Keratinocyte (primary cell): Measurements from ENCODE around the gene RTN3. TPM values are rescaled to one million over a fixed set of nuclear protein-coding genes. Genes with fewer than 3 reads are reported as not detected.

Source experiments
- DNase-seq: peaks from one replicate; pipeline ENCODE4 v3.0.0-alpha.2; 2011; ENCODE audit warnings: low read depth, missing footprints, low spot score
- FAIRE-seq: peaks from 2 replicates; lab custom pipeline; 2011; peaks lifted over from hg19 to GRCh38; lab: Jason Lieb, UNC
- H2AFZ ChIP-seq: 2 replicates; pipeline ENCODE4 v1.6.0; 2012; ENCODE audit warnings: low read length, control low read depth, inconsistent platforms; ENCODE audit not compliant: control insufficient read depth
- H3K27ac ChIP-seq: 2 replicates; pipeline ENCODE4 v1.5.1; 2011; ENCODE audit warnings: low read length; ENCODE audit not compliant: control insufficient read depth, insufficient read depth
- H3K27me3 ChIP-seq: 3 replicates; pipeline ENCODE4 v1.6.0; 2011; ENCODE audit warnings: low read length; ENCODE audit not compliant: control insufficient read depth, insufficient read depth; ENCODE audit errors: extremely low read depth
- H3K36me3 ChIP-seq, 2 experiments: 2 replicates in 1 of 2; 3 replicates in 1 of 2; pipeline ENCODE4 v1.5.1; 2011; ENCODE audit warnings: low read length in 2 of 2, mild to moderate bottlenecking in 1 of 2; ENCODE audit not compliant: control insufficient read depth in 2 of 2, insufficient read depth in 2 of 2; ENCODE audit errors: extremely low read depth in 1 of 2
- H3K4me1 ChIP-seq: 3 replicates; pipeline ENCODE4 v1.5.1; 2011; ENCODE audit warnings: low read length; ENCODE audit not compliant: control insufficient read depth, insufficient read depth; ENCODE audit errors: extremely low read depth
- H3K4me2 ChIP-seq: 3 replicates; pipeline ENCODE4 v1.6.0; 2011; ENCODE audit warnings: low read depth, low read length; ENCODE audit not compliant: control insufficient read depth, insufficient read depth; ENCODE audit errors: extremely low read depth
- H3K4me3 ChIP-seq, 3 experiments: fragments of 200-600 bp in 1 of 3; sonication (generic) in 1 of 3; 2 replicates in 2 of 3; 3 replicates in 1 of 3; pipeline ENCODE4 v1.5.1; 2011 to 2016; ENCODE audit warnings: low read length in 3 of 3, mild to moderate bottlenecking in 3 of 3, control low read depth in 2 of 3, inconsistent platforms in 1 of 3, low read depth in 1 of 3, mixed read lengths in 1 of 3, mixed run types in 1 of 3, moderate library complexity in 1 of 3; ENCODE audit not compliant: control insufficient read depth in 2 of 3, insufficient read depth in 2 of 3; ENCODE audit errors: extremely low read depth in 1 of 3
- H3K79me2 ChIP-seq: 2 replicates; pipeline ENCODE4 v1.6.0; 2012; ENCODE audit warnings: low read length; ENCODE audit not compliant: control insufficient read depth, insufficient read depth
- H3K9ac ChIP-seq: 3 replicates; pipeline ENCODE4 v1.6.0; 2011; ENCODE audit warnings: low read length; ENCODE audit not compliant: control insufficient read depth, insufficient read depth; ENCODE audit errors: extremely low read depth
- H3K9me1 ChIP-seq: 3 replicates; pipeline ENCODE4 v1.6.0; 2011; ENCODE audit warnings: low read length; ENCODE audit not compliant: control insufficient read depth, insufficient read depth; ENCODE audit errors: extremely low read depth
- H3K9me3 ChIP-seq: 2 replicates; pipeline ENCODE4 v1.5.1; 2012; ENCODE audit warnings: low read depth, low read length; ENCODE audit not compliant: control insufficient read depth
- H4K20me1 ChIP-seq: 3 replicates; pipeline ENCODE4 v1.6.0; 2011; ENCODE audit warnings: low read length; ENCODE audit not compliant: control insufficient read depth, insufficient read depth; ENCODE audit errors: extremely low read depth
- EZH2 ChIP-seq: IDR thresholded peaks from one replicate; pipeline ENCODE4 v1.6.1; 2012; ENCODE audit warnings: inconsistent platforms, mild to moderate bottlenecking, low read length, moderate library complexity
- dilution Hi-C: fragments of 300-500 bp; cut with MboI; formaldehyde crosslinking; loops from one replicate; pipeline ENCODE4 v1.7.0; 2020; ENCODE audit warnings: low sequenced_read_pairs; ENCODE audit not compliant: extremely low pct_ligation_motif_present
- polyA plus RNA-seq, 5 experiments: library from polyadenylated mRNA; depleted of rRNA in 3 of 5; stranded (reverse) in 3 of 5; stranded (forward) in 1 of 5; unstranded in 1 of 5; fragments of >200 nt; gene quantifications; 1 replicate in 1 of 5; 2 replicates in 3 of 5; 3 replicates in 1 of 5; pipeline versions ENCODE4 v1.2.1 to v1.2.3, GENCODE V29; 2011 to 2012; ENCODE audit warnings: missing spikeins in 2 of 5, low read depth in 1 of 5, low replicate concordance in 1 of 5
- TF ChIP-seq, protein P1 (sequence below), 3 experiments: IDR thresholded peaks in 1 of 3; conservative IDR thresholded peaks in 1 of 3; optimal IDR thresholded peaks in 1 of 3; 2 replicates in 2 of 3; 3 replicates in 1 of 3; pipeline versions ENCODE3 to v1.5.1; 2011; ENCODE audit warnings: low read length in 3 of 3, mild to moderate bottlenecking in 3 of 3, moderate library complexity in 2 of 3, control low read depth in 1 of 3, inconsistent platforms in 1 of 3; ENCODE audit not compliant: insufficient read depth in 2 of 3; ENCODE audit errors: extremely low read depth in 1 of 3

Gene RTN3
- polyA plus RNA-seq, 1 donor (not counting 4 experiments of a cell fraction or from before 2014, with no cell fraction given) = 50.8 TPM

DNA sequence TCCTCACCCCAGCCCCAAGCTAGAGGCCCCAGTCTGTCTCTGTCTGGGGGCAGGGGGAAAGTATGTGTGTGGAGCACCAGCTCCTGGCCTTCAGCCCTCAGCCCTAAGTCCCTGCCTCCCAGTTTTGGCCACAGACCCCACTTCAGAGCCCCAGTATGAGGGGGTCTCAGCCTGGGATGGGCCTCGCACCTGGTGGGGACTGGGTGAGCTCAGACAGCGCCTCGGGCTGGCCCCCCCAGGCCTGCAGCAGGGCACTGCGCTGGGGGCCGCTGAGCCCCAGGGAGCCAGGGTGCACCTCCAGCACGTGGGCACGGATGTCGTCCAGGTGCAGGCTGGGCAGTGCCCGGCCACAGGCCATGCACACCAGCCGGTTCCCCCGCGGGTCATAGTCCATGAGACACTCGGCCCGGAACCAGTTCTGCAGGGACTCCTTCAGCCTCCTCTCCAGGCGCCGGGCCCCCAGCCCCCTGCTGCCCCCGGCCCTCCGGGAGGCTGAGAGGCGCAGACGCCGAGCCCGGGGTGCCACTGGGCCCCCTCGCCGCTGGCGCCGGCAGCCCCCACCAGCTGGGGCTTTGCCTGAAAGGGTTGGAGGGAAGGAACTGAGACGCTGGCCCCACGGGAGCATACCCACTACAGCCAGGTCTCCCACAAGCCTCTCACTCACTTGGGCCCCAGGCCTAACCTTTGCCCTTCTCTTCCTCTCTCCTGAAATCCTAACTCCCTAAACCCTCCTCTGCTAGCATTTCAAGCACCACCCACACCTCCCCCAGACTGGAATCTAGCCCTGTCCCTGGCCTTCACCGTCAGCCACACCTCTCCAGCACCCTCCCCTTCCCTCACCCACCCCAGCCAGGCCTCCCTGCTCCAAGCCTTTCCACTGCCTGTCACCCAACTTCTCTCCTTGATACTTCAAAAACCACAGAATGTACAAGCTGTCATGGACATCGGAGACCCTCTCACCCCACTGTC, 83.7 kb downstream of the RTN3 start:
- DNase-seq (no peak), FAIRE-seq (no peak)
- TF ChIP-seq EZH2 = no peak
- TF ChIP-seq, protein P1, sequence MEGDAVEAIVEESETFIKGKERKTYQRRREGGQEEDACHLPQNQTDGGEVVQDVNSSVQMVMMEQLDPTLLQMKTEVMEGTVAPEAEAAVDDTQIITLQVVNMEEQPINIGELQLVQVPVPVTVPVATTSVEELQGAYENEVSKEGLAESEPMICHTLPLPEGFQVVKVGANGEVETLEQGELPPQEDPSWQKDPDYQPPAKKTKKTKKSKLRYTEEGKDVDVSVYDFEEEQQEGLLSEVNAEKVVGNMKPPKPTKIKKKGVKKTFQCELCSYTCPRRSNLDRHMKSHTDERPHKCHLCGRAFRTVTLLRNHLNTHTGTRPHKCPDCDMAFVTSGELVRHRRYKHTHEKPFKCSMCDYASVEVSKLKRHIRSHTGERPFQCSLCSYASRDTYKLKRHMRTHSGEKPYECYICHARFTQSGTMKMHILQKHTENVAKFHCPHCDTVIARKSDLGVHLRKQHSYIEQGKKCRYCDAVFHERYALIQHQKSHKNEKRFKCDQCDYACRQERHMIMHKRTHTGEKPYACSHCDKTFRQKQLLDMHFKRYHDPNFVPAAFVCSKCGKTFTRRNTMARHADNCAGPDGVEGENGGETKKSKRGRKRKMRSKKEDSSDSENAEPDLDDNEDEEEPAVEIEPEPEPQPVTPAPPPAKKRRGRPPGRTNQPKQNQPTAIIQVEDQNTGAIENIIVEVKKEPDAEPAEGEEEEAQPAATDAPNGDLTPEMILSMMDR (optimal IDR thresholded peaks at IDR 0.05 in 1 of 3, IDR thresholded peaks at IDR 0.05 in 1 of 3, conservative IDR thresholded peaks at IDR 0.05 in 1 of 3; ENCODE audit: extremely low read depth in 1 of 3, insufficient read depth in 2 of 3, low read length in 3 of 3) = no peak
- H3K9ac ChIP-seq = no peak overlapping the region
- H3K27me3 ChIP-seq = no peaks in the 10 kb centered on the region
- H3K27ac ChIP-seq = no peak overlapping the region
- dilution Hi-C loops = no loop called here
- H3K9me3 ChIP-seq = no peaks in the 10 kb centered on the region
- peaks cover 8% of the 10 kb centered on the region for H3K4me1 ChIP-seq
- H3K36me3 ChIP-seq = peaks cover 2 to 4% of the 10 kb centered on the region in 2 experiments
- no peak overlapping the region for H2AFZ ChIP-seq
- no peak overlapping the region for H3K4me3 ChIP-seq
- H4K20me1 ChIP-seq = peaks cover 9% of the 10 kb centered on the region
- H3K9me1 ChIP-seq = no peaks in the 10 kb centered on the region
- no peak overlapping the region for H3K4me2 ChIP-seq
- H3K79me2 ChIP-seq = peaks cover 3% of the 10 kb centered on the region

DNA sequence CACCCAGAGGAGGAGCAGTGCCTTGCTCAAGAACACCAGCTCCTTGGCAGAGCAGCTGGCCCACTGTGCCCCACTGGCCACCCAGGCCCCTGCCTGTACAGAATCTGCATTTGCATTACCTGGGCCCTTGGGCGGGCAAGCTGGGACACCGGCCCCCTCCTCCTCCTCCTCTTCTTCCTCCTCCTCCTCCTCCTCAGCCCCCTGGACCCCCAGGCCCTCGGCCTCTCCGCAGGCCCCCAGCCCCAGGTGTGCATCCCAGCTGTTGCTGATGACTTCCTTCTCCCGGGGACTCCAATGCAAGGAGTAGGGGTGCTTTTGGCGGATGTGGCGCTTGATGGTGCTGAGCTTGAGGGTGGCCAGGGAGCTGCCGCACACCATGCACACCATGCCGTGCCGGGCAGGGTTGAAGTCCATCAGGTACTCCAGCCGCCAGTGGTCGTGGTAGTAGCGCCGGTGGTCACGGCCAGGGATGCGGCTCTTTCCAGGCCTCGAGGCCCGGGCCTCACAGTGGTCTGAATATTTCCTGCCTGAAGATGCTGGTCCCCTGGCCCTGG, 84.5 kb downstream of the RTN3 start:
- Histone ChIP-seq H2AFZ (no peak overlapping the region), H3K79me2 (peaks cover 3% of the 10 kb centered on the region), H3K9ac (no peak overlapping the region), H3K4me2 (no peak overlapping the region), H4K20me1 (peaks cover 9% of the 10 kb centered on the region), H3K36me3 (peaks cover 2 to 4% of the 10 kb centered on the region in 2 experiments), H3K4me3 (no peak overlapping the region), H3K4me1 (peaks cover 8% of the 10 kb centered on the region), H3K9me1 (no peaks in the 10 kb centered on the region), H3K27me3 (no peaks in the 10 kb centered on the region), H3K27ac (no peak overlapping the region), H3K9me3 (no peaks in the 10 kb centered on the region)
- DNase-seq = no peak
- dilution Hi-C loops = no loop called here
- TF ChIP-seq, protein P1 (optimal IDR thresholded peaks at IDR 0.05 in 1 of 3, IDR thresholded peaks at IDR 0.05 in 1 of 3, conservative IDR thresholded peaks at IDR 0.05 in 1 of 3; ENCODE audit: extremely low read depth in 1 of 3, insufficient read depth in 2 of 3, low read length in 3 of 3) = no peak
- TF ChIP-seq EZH2 = no peak
- FAIRE-seq = no peak
